Activated CD4-positive, alpha-beta T cell treated with anti-CD3 and anti-CD28 coated beads, Interleukin-2, Interleukin-4, amounts not matched to agents 100 ng/mL and 50 ng/mL, durations not matched to agents 16 hours and 8 hours (primary cell): ENCODE measurements around the gene SPATA31A3.
"Not testable (repeated sequence)": the region's sequence is repeated elsewhere in the genome, so short reads cannot be mapped to it uniquely, and the experiment has no call there.

Source experiments
- DNase-seq: peaks from one replicate; pipeline ENCODE4 v3.0.0-alpha.2; 2020; ENCODE audit warnings: low spot score

Gene SPATA31A3

DNA sequence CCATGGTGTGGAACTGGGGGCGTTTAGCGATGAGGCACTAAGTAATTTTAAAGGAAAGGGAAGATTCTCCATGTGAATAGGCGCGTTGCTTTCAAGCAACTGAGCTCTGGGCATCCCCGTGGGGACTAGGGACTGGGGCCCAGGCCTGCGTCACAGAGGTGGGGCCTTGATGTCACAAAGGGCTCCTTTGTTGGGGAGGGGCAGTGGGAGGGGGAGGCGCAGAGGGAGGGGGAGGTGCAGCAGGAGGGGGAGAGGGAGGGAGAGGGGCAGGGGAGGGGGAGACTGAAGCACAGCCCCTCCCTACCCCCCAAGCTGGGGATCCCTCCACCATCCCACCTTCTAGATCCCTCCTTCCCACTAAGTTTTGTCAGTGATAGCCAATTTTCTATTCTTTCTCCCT, at the start of gene SPATA31A3:
TSS of gene SPATA31A3 (minus strand) at position 101 of the 400 bp plus-strand sequence. CDS start at position 72, 29 bp downstream.
- not testable (repeated sequence) for DNase-seq

DNA sequence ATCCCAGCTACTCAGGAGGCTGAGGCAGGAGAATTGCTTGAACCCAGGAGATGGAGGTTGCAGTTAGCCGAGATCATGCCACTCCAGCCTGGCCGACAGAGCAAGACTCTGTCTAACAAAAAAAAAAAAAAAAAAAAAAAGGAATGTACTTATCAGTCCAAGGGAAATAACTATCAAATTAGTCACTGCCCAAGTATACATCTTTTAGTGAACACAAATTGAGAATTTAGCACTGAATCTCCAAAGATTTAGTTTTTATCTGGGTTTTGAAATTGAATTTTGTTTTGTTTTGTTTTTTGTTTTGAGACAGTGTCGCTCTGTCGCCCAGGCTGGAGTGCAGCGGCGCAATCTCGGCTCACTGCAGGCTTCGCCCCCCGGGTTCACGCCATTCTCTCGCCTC, 39.8 kb downstream of the SPATA31A3 start:
- not testable (repeated sequence) for DNase-seq

DNA sequence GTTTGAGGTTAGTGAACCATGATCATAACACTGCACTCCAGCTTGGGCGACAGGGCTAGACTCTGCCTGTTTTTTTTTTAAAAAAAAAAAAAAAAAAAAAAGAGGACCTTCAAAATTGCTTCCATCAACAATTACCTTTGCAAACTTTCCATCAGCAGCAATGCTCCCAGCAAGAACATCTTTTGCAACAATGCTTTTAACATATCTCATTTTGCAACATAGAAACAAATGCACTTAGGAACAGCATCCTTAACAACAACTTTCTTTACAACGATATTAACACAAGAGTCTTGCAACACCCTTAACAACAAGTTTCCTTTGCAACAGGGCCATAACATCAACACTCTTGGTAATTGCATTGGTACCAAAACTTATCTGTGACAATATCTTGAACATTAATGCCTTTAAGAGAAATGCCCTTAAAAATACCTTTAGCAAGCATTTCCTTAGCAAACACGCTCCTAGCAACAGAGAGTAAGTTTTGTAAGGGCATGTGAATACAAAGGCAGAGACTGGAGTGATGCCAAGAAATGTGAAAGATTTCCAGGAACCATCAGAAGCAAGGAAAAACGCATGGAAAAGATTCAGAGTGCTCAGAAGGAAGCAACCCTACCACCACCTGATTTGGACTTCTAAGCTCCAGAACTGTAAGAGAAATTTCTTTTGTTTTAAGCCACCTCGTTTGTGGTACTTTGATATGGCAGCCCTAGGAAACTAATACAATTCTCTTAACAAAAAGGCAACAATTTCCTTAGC, 49.8 kb downstream of the SPATA31A3 start:
- DNase-seq: not testable (repeated sequence)

DNA sequence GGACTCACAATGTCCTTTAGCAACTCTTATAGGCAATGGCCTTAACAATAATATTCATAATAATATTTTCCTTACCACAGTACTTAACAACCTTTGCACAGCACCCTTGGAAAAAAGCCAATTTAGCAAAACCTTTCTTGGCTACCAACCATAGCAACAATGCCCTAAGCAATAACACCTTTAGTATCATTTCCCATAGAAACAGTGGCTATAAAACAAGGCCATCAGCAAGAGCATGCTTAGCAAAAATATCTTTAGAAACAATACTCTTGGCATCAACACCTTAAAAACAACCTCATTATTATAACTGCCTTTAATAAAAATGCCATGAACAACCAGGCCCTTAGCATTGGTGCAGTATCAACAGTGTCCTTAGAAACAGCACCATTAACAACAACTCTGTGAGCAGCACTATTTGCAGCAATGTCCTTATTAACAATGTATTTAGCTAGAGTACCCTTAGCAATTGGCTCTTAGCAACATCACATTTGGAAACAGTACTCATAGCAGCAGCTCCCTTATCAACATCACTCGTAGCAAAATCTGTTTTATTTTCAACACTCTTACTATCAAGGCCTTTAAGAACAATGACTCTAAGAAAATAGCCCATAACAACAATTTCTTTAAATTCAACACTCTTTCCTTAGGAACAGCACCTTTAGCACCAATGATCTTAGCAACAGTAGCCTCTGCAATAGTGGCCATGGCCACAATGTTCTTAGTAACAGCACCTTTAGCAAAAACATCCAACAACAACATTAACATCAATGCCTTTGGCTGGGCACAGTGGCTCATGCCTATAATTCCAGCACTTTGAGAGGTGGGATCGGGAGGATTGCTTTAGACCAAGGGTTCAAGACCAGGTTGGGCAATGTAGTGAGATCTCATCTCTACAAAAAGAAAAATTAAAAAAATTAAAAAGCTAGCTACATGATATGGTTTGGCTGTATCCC, 52.2 kb downstream of the SPATA31A3 start:
- DNase-seq: not testable (repeated sequence)

DNA sequence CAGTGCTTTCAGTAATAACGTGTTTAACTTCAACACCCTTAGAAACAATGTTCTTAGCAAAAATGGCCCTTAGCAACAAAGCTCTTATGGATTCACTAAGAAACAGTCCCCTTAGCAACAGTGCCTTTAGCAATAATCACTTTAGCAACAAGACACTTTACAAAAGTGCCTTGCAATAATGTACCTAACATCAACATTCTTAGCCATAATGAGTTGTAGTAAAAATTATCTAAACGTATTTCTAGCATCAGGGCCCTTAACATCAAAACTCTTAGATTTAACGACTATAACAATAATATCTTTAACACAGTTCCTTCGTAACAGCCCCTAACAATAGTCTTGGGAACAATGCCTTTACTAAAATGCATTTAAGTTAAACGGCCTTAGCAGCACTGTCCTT, 54.0 kb downstream of the SPATA31A3 start:
- not testable (repeated sequence) for DNase-seq

DNA sequence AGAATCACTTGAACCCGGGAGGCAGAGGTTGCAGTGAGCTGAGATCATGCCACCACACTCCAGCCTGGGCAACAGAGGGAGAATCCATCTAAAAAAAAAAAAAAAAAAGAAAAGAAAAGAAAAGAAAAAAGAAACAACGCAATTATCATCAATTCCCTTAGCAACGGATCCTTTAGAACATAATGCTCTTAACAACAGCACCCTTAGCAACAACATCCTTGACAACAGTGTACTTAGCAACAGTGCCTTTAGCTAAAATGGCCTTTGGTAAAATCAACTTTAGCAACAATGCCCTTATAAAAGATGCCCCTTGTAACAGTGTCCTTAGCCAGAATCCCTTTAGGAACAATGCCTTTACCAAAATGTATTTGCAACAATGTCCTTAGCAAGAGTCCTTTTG, 54.7 kb downstream of the SPATA31A3 start:
- not testable (repeated sequence) for DNase-seq
